GM12891 (cell line): ENCODE measurements around the gene ABHD2.

Experiments
- POLR2A ChIP-seq: IDR thresholded peaks from 2 replicates; pipeline ENCODE4 v1.6.1; 2011; ENCODE audit warnings: low read depth, low read length, control low read depth
- TAF1 ChIP-seq: IDR thresholded peaks from 2 replicates; pipeline ENCODE4 v1.6.1; 2011; ENCODE audit warnings: low read depth, low read length, control low read depth

DNA sequence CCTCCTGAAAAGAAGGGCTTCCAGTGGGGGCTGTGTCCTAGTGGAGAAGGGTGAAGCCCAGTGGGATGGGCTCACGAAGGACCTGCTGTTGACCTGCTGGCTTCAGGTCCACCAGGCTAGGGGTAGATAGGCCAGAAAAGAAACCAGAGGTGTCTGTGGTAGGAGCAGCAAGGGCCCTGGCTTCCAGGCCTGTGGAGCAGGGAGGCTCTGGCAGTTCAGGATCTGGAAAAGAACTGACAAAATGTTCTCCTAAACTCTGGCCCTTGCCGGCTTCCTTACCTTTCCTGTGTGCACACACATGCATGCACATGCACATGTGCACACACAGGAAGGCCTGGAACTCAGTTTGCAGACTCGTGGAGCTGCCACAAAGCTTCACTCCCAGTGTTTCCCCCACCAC, 49.7 kb downstream of the ABHD2 start:
- no peak for TF ChIP-seq POLR2A
- no peak for TF ChIP-seq TAF1
